GM10266 (cell line): Measurements from ENCODE around the gene FAM3C.

Source experiments
- DNase-seq: peaks from one replicate; pipeline ENCODE4 v3.0.0; 2012; ENCODE audit errors: extremely low spot score
- TF ChIP-seq, protein P1 (sequence below): IDR thresholded peaks from 2 replicates; pipeline ENCODE4 v1.5.1; 2012; ENCODE audit warnings: mild to moderate bottlenecking, low read depth; ENCODE audit not compliant: control insufficient read depth, insufficient read depth; ENCODE audit errors: missing control alignments

FAM3C gene

DNA sequence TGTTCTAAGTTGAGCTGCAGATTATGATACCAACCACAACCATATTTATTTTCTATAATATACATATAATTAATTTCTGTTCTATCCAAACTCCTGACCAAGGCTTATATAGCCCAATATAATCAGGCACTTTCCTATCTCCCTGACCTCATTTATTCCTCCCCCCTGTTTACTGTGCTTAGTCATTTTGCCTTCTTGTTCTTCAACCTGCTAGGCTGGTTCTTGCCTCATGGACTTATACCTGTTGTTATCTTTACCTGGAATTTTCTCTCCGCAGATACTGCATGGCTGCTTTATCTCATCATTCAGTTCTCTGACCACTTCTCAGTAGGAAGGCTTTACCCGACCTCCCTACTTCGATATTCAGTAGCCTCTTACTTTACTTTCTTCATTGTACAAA is 24.9 kb upstream of the FAM3C start:
- DNase-seq, result no peak
- TF ChIP-seq, protein P1, sequence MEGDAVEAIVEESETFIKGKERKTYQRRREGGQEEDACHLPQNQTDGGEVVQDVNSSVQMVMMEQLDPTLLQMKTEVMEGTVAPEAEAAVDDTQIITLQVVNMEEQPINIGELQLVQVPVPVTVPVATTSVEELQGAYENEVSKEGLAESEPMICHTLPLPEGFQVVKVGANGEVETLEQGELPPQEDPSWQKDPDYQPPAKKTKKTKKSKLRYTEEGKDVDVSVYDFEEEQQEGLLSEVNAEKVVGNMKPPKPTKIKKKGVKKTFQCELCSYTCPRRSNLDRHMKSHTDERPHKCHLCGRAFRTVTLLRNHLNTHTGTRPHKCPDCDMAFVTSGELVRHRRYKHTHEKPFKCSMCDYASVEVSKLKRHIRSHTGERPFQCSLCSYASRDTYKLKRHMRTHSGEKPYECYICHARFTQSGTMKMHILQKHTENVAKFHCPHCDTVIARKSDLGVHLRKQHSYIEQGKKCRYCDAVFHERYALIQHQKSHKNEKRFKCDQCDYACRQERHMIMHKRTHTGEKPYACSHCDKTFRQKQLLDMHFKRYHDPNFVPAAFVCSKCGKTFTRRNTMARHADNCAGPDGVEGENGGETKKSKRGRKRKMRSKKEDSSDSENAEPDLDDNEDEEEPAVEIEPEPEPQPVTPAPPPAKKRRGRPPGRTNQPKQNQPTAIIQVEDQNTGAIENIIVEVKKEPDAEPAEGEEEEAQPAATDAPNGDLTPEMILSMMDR, result no peak

- TF ChIP-seq, protein P1, result no peak
- no peak for DNase-seq
Measured at GRCh38 chr7:121419201-121420148, 23.4 kb upstream of the FAM3C start.

- DNase-seq, result no peak
- TF ChIP-seq, protein P1, result no peak
Measured at GRCh38 chr7:121416533-121416932, 20.4 kb upstream of the FAM3C start.

GRCh38 chr7:121414436-121414835 is 18.3 kb upstream of the FAM3C start:
- no peak for DNase-seq
- TF ChIP-seq, protein P1, result no peak

DNA sequence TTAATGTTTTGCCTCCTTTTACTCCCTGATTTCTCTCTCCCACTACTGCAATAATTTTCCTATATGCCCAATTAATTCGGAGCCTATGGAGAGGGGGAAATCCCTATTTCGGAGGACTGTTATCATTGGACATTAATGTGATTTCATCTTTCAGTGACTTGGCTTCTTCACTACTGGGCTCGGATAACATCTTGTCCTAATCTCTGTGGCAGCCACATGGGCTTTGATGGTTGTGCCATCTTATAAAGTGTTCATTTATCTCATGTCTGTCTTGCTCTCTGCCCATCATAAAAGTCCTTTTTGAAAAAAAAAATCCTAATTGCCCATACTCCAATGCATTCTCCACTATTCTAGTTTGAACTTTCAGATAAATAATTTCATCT is 15.5 kb upstream of the FAM3C start:
- no peak for DNase-seq
- TF ChIP-seq, protein P1, result no peak

- DNase-seq, result no peak
- TF ChIP-seq, protein P1, result no peak
Measured at GRCh38 chr7:121410829-121411596, 14.9 kb upstream of the FAM3C start.
